Vagina (tissue), 2 donors: ENCODE results near the gene OR2AK2.

Experiments
- CTCF ChIP-seq, 3 experiments: fragments of 450-650 bp in 2 of 3; fragments of 200-600 bp in 1 of 3; sonication (generic) in 1 of 3; IDR thresholded peaks; one replicate each; pipeline ENCODE4 v1.5.1; 2017 to 2019; ENCODE audit warnings: antibody characterized with exemption in 3 of 3, mild to moderate bottlenecking in 2 of 3, moderate library complexity in 2 of 3
- POLR2A ChIP-seq, 2 donors: fragments of 450-650 bp; IDR thresholded peaks; one replicate each; pipeline ENCODE4 v1.6.1; 2017; ENCODE audit warnings: antibody characterized with exemption in 2 of 2, mild to moderate bottlenecking in 2 of 2, moderate library complexity in 2 of 2
- POLR2AphosphoS5 ChIP-seq, 2 donors: sonication (generic); formaldehyde crosslinking; IDR thresholded peaks; one replicate each; pipeline ENCODE4 v1.9.0; 2017; ENCODE audit warnings: antibody characterized with exemption in 2 of 2, mild to moderate bottlenecking in 2 of 2, low read depth in 1 of 2; ENCODE audit not compliant: insufficient read depth in 1 of 2

DNA sequence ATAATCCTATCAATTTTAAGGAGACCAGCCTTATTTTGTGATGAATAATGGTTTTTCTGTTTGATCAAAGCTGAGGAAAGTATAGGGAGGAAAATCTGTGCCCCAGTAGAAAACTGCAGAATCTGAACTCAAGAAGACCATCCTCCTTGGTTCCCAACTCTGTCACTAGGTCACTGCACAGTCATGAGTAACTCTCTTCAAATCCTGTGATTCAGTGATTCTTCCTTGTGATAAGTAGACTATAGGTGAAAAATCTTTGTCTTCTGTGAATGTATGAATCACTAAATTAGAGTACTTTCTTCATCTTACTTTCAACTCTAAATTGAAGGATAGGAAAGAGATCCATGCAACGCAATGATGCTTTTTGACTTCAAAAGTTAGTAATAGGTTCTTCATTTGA is 35.1 kb downstream of the OR2AK2 start:
- TF ChIP-seq POLR2A (IDR thresholded peaks at IDR 0.05) (no peak), CTCF (IDR thresholded peaks at IDR 0.05) (no peak), POLR2AphosphoS5 (IDR thresholded peaks at IDR 0.05; ENCODE audit: insufficient read depth in 1 of 2, low read depth in 1 of 2) (no peak)
